Stromal cell of bone marrow (primary cell): Measurements from ENCODE around the gene METRNL.

Source experiments
- DNase-seq: peaks from one replicate; pipeline ENCODE4 v3.0.0-alpha.2; 2012; ENCODE audit warnings: low read depth

Gene METRNL

DNA sequence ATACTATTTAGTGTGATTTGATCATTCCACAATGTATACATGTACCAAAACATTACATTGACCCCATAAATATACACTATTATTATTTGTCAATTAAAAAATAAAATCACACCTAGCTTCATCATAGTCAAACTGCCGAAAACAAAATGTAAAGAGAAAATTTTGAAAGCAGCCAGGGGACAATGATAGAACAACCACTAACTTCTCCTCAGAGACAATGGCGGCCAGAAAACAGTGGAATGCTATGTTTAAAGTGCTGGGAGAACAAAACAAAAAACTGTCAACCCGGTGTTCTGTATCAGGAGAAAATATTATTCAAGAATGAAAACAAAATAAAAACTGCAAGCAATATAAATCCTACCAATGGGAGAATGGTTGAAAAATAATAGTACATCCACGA is 63.2 kb downstream of the METRNL start:
- no peak for DNase-seq

DNA sequence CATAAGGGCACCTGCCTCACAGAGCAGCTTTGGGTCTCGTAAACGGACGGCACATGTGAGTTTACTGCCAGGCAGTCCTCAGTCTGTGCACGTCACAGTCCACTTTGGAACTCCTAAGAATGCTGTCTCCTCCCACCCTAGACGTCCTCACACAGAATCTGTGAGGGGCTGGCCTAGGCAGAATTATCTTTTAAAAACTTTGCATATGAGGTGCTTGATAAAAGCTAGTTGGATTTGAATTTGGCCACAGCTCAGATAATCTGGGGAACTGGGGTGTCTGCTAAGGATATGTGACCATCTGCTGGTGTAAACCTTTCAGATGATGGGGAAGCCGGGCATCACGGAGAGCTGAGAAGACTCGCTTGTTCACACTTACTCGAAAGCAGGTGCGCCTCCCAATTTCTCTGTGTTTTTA is 64.4 kb downstream of the METRNL start:
- DNase-seq = no peak
